Endothelial cell of umbilical vein (primary cell): ENCODE measurements around the gene PPP2R3B. TPM values are rescaled to one million over a fixed set of nuclear protein-coding genes. Genes with fewer than 3 reads are reported as not detected.

Experiments
- BruUV-seq: library from RNA; stranded (reverse); fragments of 400-500 nt; replicated peaks from 2 replicates; lab custom pipeline; 2021; lab: Mats Ljungman, UMichigan
- CTCF ChIA-PET: fragments of 300-600, 350-600 bp; sonication (Branson Sonifier 250); formaldehyde crosslinking; loops from one replicate; lab custom pipeline; 2021; ENCODE audit warnings: antibody characterized with exemption, inconsistent platforms; lab: Charles Lee
- POLR2A ChIA-PET: fragments of 300-600, 350-600 bp; sonication (Branson Sonifier 250); formaldehyde crosslinking; loops from one replicate; lab custom pipeline; 2021; ENCODE audit warnings: antibody characterized with exemption, inconsistent platforms; lab: Charles Lee
- DNase-seq: peaks from one replicate; pipeline ENCODE4 v3.0.0-alpha.2; 2011; ENCODE audit warnings: low read depth, low spot score
- FAIRE-seq: peaks from 2 replicates; lab custom pipeline; 2011; peaks lifted over from hg19 to GRCh38; lab: Jason Lieb, UNC
- H2AFZ ChIP-seq: 2 replicates; pipeline ENCODE4 v1.6.0; 2012; ENCODE audit warnings: low read depth, low read length, control low read depth, inconsistent platforms
- H3K27ac ChIP-seq: 2 replicates; pipeline ENCODE4 v1.5.1; 2011; ENCODE audit warnings: low read depth, mild to moderate bottlenecking, control low read depth, low read length, moderate library complexity; ENCODE audit not compliant: insufficient read depth
- H3K27me3 ChIP-seq, 2 experiments: 2 replicates each; pipeline versions ENCODE4 v1.6.0 to v1.6.1; 2011; ENCODE audit warnings: low read length in 2 of 2, mixed read lengths in 1 of 2; ENCODE audit not compliant: control insufficient read depth in 2 of 2, insufficient read depth in 2 of 2
- H3K36me3 ChIP-seq, 2 experiments: 2 replicates in 1 of 2; 3 replicates in 1 of 2; pipeline ENCODE4 v1.5.1; 2011; ENCODE audit warnings: low read length in 2 of 2, mild to moderate bottlenecking in 1 of 2, moderate library complexity in 1 of 2; ENCODE audit not compliant: control insufficient read depth in 2 of 2, insufficient read depth in 2 of 2; ENCODE audit errors: extremely low read depth in 1 of 2
- H3K4me1 ChIP-seq: 3 replicates; pipeline ENCODE4 v1.5.1; 2011; ENCODE audit warnings: mild to moderate bottlenecking, low read length; ENCODE audit not compliant: control insufficient read depth, insufficient read depth; ENCODE audit errors: extremely low read depth
- H3K4me2 ChIP-seq: 2 replicates; pipeline ENCODE4 v1.6.1; 2011; ENCODE audit warnings: low read length, control low read depth, mixed read lengths; ENCODE audit not compliant: insufficient read depth
- H3K4me3 ChIP-seq, 3 experiments: fragments of 200-600 bp in 1 of 3; sonication (generic), shearing (Covaris generic) in 1 of 3; replicated peaks in 1 of 3; 2 replicates each; pipeline ENCODE4 v1.5.1; 2011 to 2016; ENCODE audit warnings: control low read depth in 3 of 3, low read length in 3 of 3, mild to moderate bottlenecking in 2 of 3, inconsistent platforms in 1 of 3, low read depth in 1 of 3, moderate library complexity in 1 of 3; ENCODE audit not compliant: insufficient read depth in 1 of 3
- H3K79me2 ChIP-seq: 2 replicates; pipeline ENCODE4 v1.6.0; 2012; ENCODE audit warnings: low read length, inconsistent platforms; ENCODE audit not compliant: control insufficient read depth, insufficient read depth
- H3K9ac ChIP-seq: replicated peaks from 2 replicates; pipeline ENCODE3; 2011; ENCODE audit warnings: low read length, control low read depth; ENCODE audit not compliant: insufficient read depth; ENCODE audit errors: extremely low read depth
- H3K9me1 ChIP-seq: replicated peaks from 3 replicates; pipeline ENCODE4 v1.6.0; 2011; ENCODE audit warnings: mild to moderate bottlenecking, low read length; ENCODE audit not compliant: control insufficient read depth, insufficient read depth; ENCODE audit errors: extremely low read depth
- H3K9me3 ChIP-seq: replicated peaks from 2 replicates; pipeline ENCODE4 v1.5.1; 2012; ENCODE audit warnings: low read length, inconsistent platforms; ENCODE audit not compliant: control insufficient read depth, insufficient read depth
- H4K20me1 ChIP-seq: replicated peaks from 2 replicates; pipeline ENCODE3; 2011; ENCODE audit warnings: mild to moderate bottlenecking, low read length; ENCODE audit not compliant: control insufficient read depth, insufficient read depth; ENCODE audit errors: extremely low read depth
- EZH2 ChIP-seq: IDR thresholded peaks from 2 replicates; pipeline ENCODE4 v1.6.1; 2012; ENCODE audit warnings: borderline replicate concordance, low read depth, mild to moderate bottlenecking, moderate library complexity, low read length, inconsistent platforms; ENCODE audit not compliant: severe bottlenecking
- FOS ChIP-seq: IDR thresholded peaks from 2 replicates; pipeline ENCODE4 v1.6.1; 2011; ENCODE audit warnings: mild to moderate bottlenecking, low read length, moderate library complexity, borderline replicate concordance; ENCODE audit not compliant: insufficient read depth
- GATA2 ChIP-seq: IDR thresholded peaks from 2 replicates; pipeline ENCODE4 v1.7.0; 2011; ENCODE audit warnings: low read depth, mild to moderate bottlenecking, moderate library complexity, mixed read lengths, low read length; ENCODE audit not compliant: insufficient read length, insufficient read depth
- JUN ChIP-seq: IDR thresholded peaks from 2 replicates; pipeline ENCODE4 v1.6.1; 2011; ENCODE audit warnings: borderline replicate concordance, low read depth; ENCODE audit not compliant: insufficient read length, insufficient read depth
- MYC ChIP-seq: IDR thresholded peaks from one replicate; pipeline ENCODE4 v1.6.1; 2011; ENCODE audit warnings: mild to moderate bottlenecking, low read depth, low read length
- POLR2A ChIP-seq: IDR thresholded peaks from 2 replicates; pipeline ENCODE4 v1.6.1; 2012; ENCODE audit warnings: low read depth, mild to moderate bottlenecking, control low read depth, low read length
- POLR2AphosphoS5 ChIP-seq: IDR thresholded peaks from 2 replicates; pipeline ENCODE4 v1.6.1; 2012; ENCODE audit warnings: low read depth, mild to moderate bottlenecking, control low read depth, low read length, moderate library complexity; ENCODE audit not compliant: insufficient read depth
- dilution Hi-C: fragments of 300-500 bp; cut with MboI; formaldehyde crosslinking; loops from one replicate; pipeline ENCODE4 v1.15.0; 2019; ENCODE audit warnings: low sequenced_read_pairs; ENCODE audit not compliant: extremely low pct_ligation_motif_present
- intact Hi-C: fragments of 100-400 bp; cut with micrococcal nuclease; formaldehyde crosslinking; loops from one replicate; pipeline ENCODE4 v1.10.0; 2022
- polyA plus RNA-seq, 4 experiments: library from polyadenylated mRNA; depleted of rRNA in 3 of 4; stranded (reverse) in 3 of 4; unstranded in 1 of 4; fragments of >200 nt; gene quantifications; 2 replicates each; pipeline versions ENCODE4 v1.2.1 to v1.2.3, GENCODE V29; 2011 to 2012; ENCODE audit warnings: missing spikeins in 1 of 4
- total RNA-seq: library from RNA; stranded (reverse); gene quantifications from 2 replicates; pipeline ENCODE4 v1.2.3, GENCODE V29; 2021
- TF ChIP-seq, protein P1 (sequence below): IDR thresholded peaks from 2 replicates; pipeline ENCODE4 v1.6.1; 2011; ENCODE audit not compliant: insufficient read depth, insufficient read length
- TF ChIP-seq, protein P2 (sequence below), 2 donors: IDR thresholded peaks; 1 replicate in 1 of 2; 2 replicates in 1 of 2; pipeline ENCODE4 v1.5.1; 2011; ENCODE audit warnings: low read length in 2 of 2, mild to moderate bottlenecking in 2 of 2, moderate library complexity in 2 of 2, control low read depth in 1 of 2, inconsistent platforms in 1 of 2, low read depth in 1 of 2; ENCODE audit not compliant: insufficient read depth in 1 of 2; ENCODE audit errors: extremely low read depth in 1 of 2

PPP2R3B gene
- total and polyA plus RNA-seq, 2 donors (not counting 3 experiments of a cell fraction or from before 2014, with no cell fraction given): 19.1 to 33.6 TPM

DNA sequence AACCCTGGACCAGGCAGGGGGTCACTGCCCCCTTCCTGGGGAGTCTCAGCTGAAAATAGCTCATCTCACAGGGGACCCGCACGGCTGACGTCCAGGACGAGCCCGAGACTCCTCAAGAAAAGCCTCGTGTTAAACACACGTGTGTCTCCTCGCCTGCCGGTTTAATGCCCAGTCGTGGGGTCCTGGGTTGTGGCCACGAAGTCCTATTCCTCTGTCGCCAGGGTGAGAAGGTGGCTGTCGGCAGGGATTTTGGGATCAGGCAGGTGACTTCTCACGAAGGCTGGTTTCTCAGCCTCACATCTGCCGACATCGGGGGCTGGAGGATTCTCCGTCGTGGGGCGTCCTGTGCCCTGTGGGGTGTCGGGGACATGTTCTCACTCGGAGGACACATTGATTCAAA, 44.3 kb upstream of the PPP2R3B start:
- peaks cover 0 to 4% of the 10 kb centered on the region in 2 experiments for H3K27me3 ChIP-seq
- no peaks in the 10 kb centered on the region for H4K20me1 ChIP-seq
- H3K79me2 ChIP-seq: no peaks in the 10 kb centered on the region
- dilution Hi-C loops: no loop called here
- intact Hi-C loops: no loop called here
- H3K4me3 ChIP-seq: no peak overlapping the region
- H3K36me3 ChIP-seq: no peaks in the 10 kb centered on the region
- no peak overlapping the region for H3K4me2 ChIP-seq
- BruUV-seq: no TSS peak
- H3K9me3 ChIP-seq: no peaks in the 10 kb centered on the region
- H3K4me1 ChIP-seq: no peaks in the 10 kb centered on the region
- CTCF ChIA-PET: no interaction called here
- TF ChIP-seq MYC: no peak
- TF ChIP-seq, protein P1, sequence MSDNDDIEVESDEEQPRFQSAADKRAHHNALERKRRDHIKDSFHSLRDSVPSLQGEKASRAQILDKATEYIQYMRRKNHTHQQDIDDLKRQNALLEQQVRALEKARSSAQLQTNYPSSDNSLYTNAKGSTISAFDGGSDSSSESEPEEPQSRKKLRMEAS: no peak
- TF ChIP-seq POLR2A: no peak
- TF ChIP-seq POLR2AphosphoS5: no peak
- TF ChIP-seq EZH2: no peak
- TF ChIP-seq, protein P2, sequence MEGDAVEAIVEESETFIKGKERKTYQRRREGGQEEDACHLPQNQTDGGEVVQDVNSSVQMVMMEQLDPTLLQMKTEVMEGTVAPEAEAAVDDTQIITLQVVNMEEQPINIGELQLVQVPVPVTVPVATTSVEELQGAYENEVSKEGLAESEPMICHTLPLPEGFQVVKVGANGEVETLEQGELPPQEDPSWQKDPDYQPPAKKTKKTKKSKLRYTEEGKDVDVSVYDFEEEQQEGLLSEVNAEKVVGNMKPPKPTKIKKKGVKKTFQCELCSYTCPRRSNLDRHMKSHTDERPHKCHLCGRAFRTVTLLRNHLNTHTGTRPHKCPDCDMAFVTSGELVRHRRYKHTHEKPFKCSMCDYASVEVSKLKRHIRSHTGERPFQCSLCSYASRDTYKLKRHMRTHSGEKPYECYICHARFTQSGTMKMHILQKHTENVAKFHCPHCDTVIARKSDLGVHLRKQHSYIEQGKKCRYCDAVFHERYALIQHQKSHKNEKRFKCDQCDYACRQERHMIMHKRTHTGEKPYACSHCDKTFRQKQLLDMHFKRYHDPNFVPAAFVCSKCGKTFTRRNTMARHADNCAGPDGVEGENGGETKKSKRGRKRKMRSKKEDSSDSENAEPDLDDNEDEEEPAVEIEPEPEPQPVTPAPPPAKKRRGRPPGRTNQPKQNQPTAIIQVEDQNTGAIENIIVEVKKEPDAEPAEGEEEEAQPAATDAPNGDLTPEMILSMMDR (IDR thresholded peaks at IDR 0.05; ENCODE audit: extremely low read depth in 1 of 2, insufficient read depth in 1 of 2, low read depth in 1 of 2, low read length in 2 of 2): no peak
- no peak for TF ChIP-seq GATA2
- no peak for TF ChIP-seq FOS
- TF ChIP-seq JUN: no peak
- H3K27ac ChIP-seq: no peak overlapping the region
- H3K9me1 ChIP-seq: no peaks in the 10 kb centered on the region
- H2AFZ ChIP-seq: no peak overlapping the region
- FAIRE-seq (no peak), DNase-seq (no peak)
- POLR2A ChIA-PET: no interaction called here
- H3K9ac ChIP-seq: no peak overlapping the region
